Neural progenitor cell (in vitro differentiated cells): ENCODE results near the gene CDCP1. TPM values are rescaled to one million over a fixed set of nuclear protein-coding genes. Genes with fewer than 3 reads are reported as not detected.

Source experiments
- DNase-seq: peaks from one replicate; pipeline ENCODE4 v3.0.0-alpha.2; 2016; ENCODE audit warnings: low spot score
- H2AFZ ChIP-seq: fragments of 200-600 bp; sonication (generic); replicated peaks from 2 replicates; pipeline ENCODE4 v1.6.1; 2016; ENCODE audit warnings: antibody characterized with exemption
- H3F3A ChIP-seq: fragments of 200-600 bp; sonication (generic); 2 replicates; pipeline ENCODE4 v1.6.1; 2016; ENCODE audit warnings: antibody characterized with exemption, low read depth
- H3K27ac ChIP-seq: fragments of 200-600 bp; sonication (generic); 2 replicates; pipeline ENCODE4 v1.5.1; 2016; ENCODE audit warnings: mild to moderate bottlenecking
- H3K27me3 ChIP-seq: fragments of 200-600 bp; sonication (generic); 2 replicates; pipeline ENCODE4 v1.6.1; 2016; ENCODE audit warnings: mild to moderate bottlenecking, moderate library complexity
- H3K36me3 ChIP-seq: fragments of 200-600 bp; sonication (generic); 2 replicates; pipeline ENCODE4 v1.5.1; 2016
- H3K4me1 ChIP-seq: fragments of 200-600 bp; sonication (generic); 2 replicates; pipeline ENCODE4 v1.6.1; 2016; ENCODE audit warnings: mixed run types
- H3K4me2 ChIP-seq: fragments of 200-600 bp; sonication (generic); 2 replicates; pipeline ENCODE4 v1.6.1; 2016
- H3K4me3 ChIP-seq: fragments of 200-600 bp; sonication (generic); 2 replicates; pipeline ENCODE4 v1.5.1; 2016
- H3K79me2 ChIP-seq: fragments of 200-600 bp; sonication (generic); 2 replicates; pipeline ENCODE4 v1.6.1; 2016; ENCODE audit warnings: low read depth
- H3K9ac ChIP-seq: fragments of 200-600 bp; sonication (generic); 2 replicates; pipeline ENCODE4 v1.6.1; 2016
- H3K9me3 ChIP-seq: fragments of 200-600 bp; sonication (generic); 2 replicates; pipeline ENCODE4 v1.5.1; 2016; ENCODE audit warnings: low read depth
- H4K20me1 ChIP-seq: fragments of 200-600 bp; sonication (generic); 2 replicates; pipeline ENCODE4 v1.6.1; 2016; ENCODE audit warnings: low read depth
- H3K27ac Mint-ChIP-seq: 3 replicates; pipeline ENCODE4 v1.8.0; 2021; ENCODE audit warnings: mixed read lengths
- H3K27me3 Mint-ChIP-seq: 2 replicates; pipeline ENCODE4 v1.8.0; 2022; ENCODE audit warnings: low read depth, mild to moderate bottlenecking, inconsistent platforms, moderate library complexity, mixed read lengths; ENCODE audit not compliant: insufficient read depth
- H3K36me3 Mint-ChIP-seq: 3 replicates; pipeline ENCODE4 v1.8.0; 2021; ENCODE audit warnings: mixed read lengths
- H3K4me1 Mint-ChIP-seq: 3 replicates; pipeline ENCODE4 v1.8.0; 2021; ENCODE audit warnings: mixed read lengths
- H3K4me3 Mint-ChIP-seq: 3 replicates; pipeline ENCODE4 v1.8.0; 2021; ENCODE audit warnings: mild to moderate bottlenecking, moderate library complexity, mixed read lengths
- H3K9me3 Mint-ChIP-seq: 3 replicates; pipeline ENCODE4 v1.8.0; 2020; ENCODE audit warnings: mixed read lengths
- CTCF ChIP-seq: fragments of 200-600 bp; sonication (generic); IDR thresholded peaks from 2 replicates; pipeline ENCODE4 v1.5.1; 2017; ENCODE audit warnings: antibody characterized with exemption, mild to moderate bottlenecking
- EZH2 ChIP-seq: fragments of 200-600 bp; sonication (generic); IDR thresholded peaks from 2 replicates; pipeline ENCODE4 v1.6.1; 2017; ENCODE audit warnings: antibody characterized with exemption, mild to moderate bottlenecking, moderate library complexity
- EZH2phosphoT487 ChIP-seq: fragments of 200-600 bp; sonication (generic); IDR thresholded peaks from 2 replicates; pipeline ENCODE4 v1.6.1; 2017; ENCODE audit warnings: antibody characterized with exemption
- total RNA-seq: library from RNA; depleted of rRNA; stranded (reverse); fragments of >200 nt; gene quantifications from 2 replicates; pipeline ENCODE4 v1.2.3, GENCODE V29; 2015; ENCODE audit warnings: low replicate concordance

CDCP1 gene
- total RNA-seq, 1 donor from 2014 or later = 0.24 TPM

GRCh38 chr3:45186871-45187270 lies 40.7 kb upstream of the CDCP1 start:
- H3K4me1 ChIP-seq = peaks cover 11% of the 10 kb centered on the region
- peaks cover 19% of the 10 kb centered on the region for H3K27me3 Mint-ChIP-seq
- H3K4me1 Mint-ChIP-seq = peaks cover 34% of the 10 kb centered on the region
- H3K27me3 ChIP-seq = no peaks in the 10 kb centered on the region
- no peaks in the 10 kb centered on the region for H4K20me1 ChIP-seq
- H3K9ac ChIP-seq = no peak overlapping the region
- no peak for TF ChIP-seq EZH2phosphoT487
- no peak for TF ChIP-seq CTCF
- no peak for TF ChIP-seq EZH2
- no peak overlapping the region for H3K4me2 ChIP-seq
- H3K27ac Mint-ChIP-seq = no peak overlapping the region
- H3K9me3 ChIP-seq = no peaks in the 10 kb centered on the region
- no peak overlapping the region for H3K4me3 Mint-ChIP-seq
- DNase-seq = no peak
- no peak overlapping the region for H3K27ac ChIP-seq
- peaks cover 10% of the 10 kb centered on the region for H3F3A ChIP-seq
- no peaks in the 10 kb centered on the region for H3K36me3 Mint-ChIP-seq
- H3K79me2 ChIP-seq = no peaks in the 10 kb centered on the region
- H3K9me3 Mint-ChIP-seq = peaks cover 5% of the 10 kb centered on the region
- H2AFZ ChIP-seq = no peak overlapping the region
- H3K36me3 ChIP-seq = no peaks in the 10 kb centered on the region
- no peak overlapping the region for H3K4me3 ChIP-seq

GRCh38 chr3:45185461-45185860 lies 39.3 kb upstream of the CDCP1 start:
- H3K27me3 ChIP-seq = no peaks in the 10 kb centered on the region
- H3K27ac Mint-ChIP-seq = peak overlapping the region; percentile 10

GRCh38 chr3:45185052-45185451 lies 38.9 kb upstream of the CDCP1 start:
- H3K4me1 Mint-ChIP-seq = peaks cover 33% of the 10 kb centered on the region
- peaks cover 15% of the 10 kb centered on the region for H3K27me3 Mint-ChIP-seq
- H3K4me3 Mint-ChIP-seq = no peak overlapping the region
- Histone ChIP-seq H3K27me3 (no peaks in the 10 kb centered on the region), H3K4me3 (no peak overlapping the region), H3K4me2 (no peak overlapping the region), H3K36me3 (no peaks in the 10 kb centered on the region), H3F3A (peaks cover 4% of the 10 kb centered on the region), H3K27ac (no peak overlapping the region), H3K79me2 (no peaks in the 10 kb centered on the region), H3K9me3 (no peaks in the 10 kb centered on the region), H3K4me1 (peaks cover 4% of the 10 kb centered on the region), H2AFZ (no peak overlapping the region), H4K20me1 (no peaks in the 10 kb centered on the region), H3K9ac (no peak overlapping the region)
- H3K9me3 Mint-ChIP-seq = peaks cover 3% of the 10 kb centered on the region
- H3K27ac Mint-ChIP-seq = peak overlapping the region; percentile 10
- DNase-seq = no peak
- no peaks in the 10 kb centered on the region for H3K36me3 Mint-ChIP-seq
- TF ChIP-seq EZH2phosphoT487 = no peak
- TF ChIP-seq EZH2 = no peak
- TF ChIP-seq CTCF = no peak

More at GRCh38 chr3:45185461-45185860, 39.3 kb upstream of the CDCP1 start:
- no peak for DNase-seq
- no peaks in the 10 kb centered on the region for H3K36me3 ChIP-seq
- H2AFZ ChIP-seq = no peak overlapping the region
- Mint-ChIP-seq H3K36me3 (no peaks in the 10 kb centered on the region), H3K27me3 (peaks cover 16% of the 10 kb centered on the region), H3K9me3 (peaks cover 3% of the 10 kb centered on the region), H3K4me1 (peaks cover 33% of the 10 kb centered on the region), H3K4me3 (no peak overlapping the region)
- TF ChIP-seq CTCF (no peak), EZH2phosphoT487 (no peak), EZH2 (no peak)
- H3K9ac ChIP-seq = no peak overlapping the region
- H3F3A ChIP-seq = peaks cover 4% of the 10 kb centered on the region
- H4K20me1 ChIP-seq = no peaks in the 10 kb centered on the region
- H3K4me2 ChIP-seq = no peak overlapping the region
- H3K4me1 ChIP-seq = peaks cover 4% of the 10 kb centered on the region
- no peaks in the 10 kb centered on the region for H3K9me3 ChIP-seq
- no peaks in the 10 kb centered on the region for H3K79me2 ChIP-seq
- no peak overlapping the region for H3K27ac ChIP-seq
- H3K4me3 ChIP-seq = no peak overlapping the region
